Esophagus muscularis mucosa (tissue), 4 donors: ENCODE measurements around the gene ANKRD33. TPM values are rescaled to one million over a fixed set of nuclear protein-coding genes. Genes with fewer than 3 reads are reported as not detected.

ENCODE experiments used
- DNase-seq: peaks from one replicate; pipeline ENCODE4 v3.0.0-alpha.2; 2017; ENCODE audit errors: extremely low spot score
- H3K27ac ChIP-seq, 4 donors: fragments of 200-600 bp; sonication (generic); replicated peaks in 1 of 4; 1 replicate in 3 of 4; 2 replicates in 1 of 4; pipeline ENCODE4 v1.5.1; 2016 to 2019; ENCODE audit warnings: mild to moderate bottlenecking in 1 of 4
- H3K27me3 ChIP-seq, 4 donors: fragments of 200-600 bp; sonication (generic); one replicate each; pipeline versions ENCODE4 v1.5.1 to v1.6.0; 2016 to 2019
- H3K36me3 ChIP-seq, 4 donors: fragments of 200-600 bp; sonication (generic); one replicate each; pipeline ENCODE4 v1.5.1; 2016 to 2019
- H3K4me1 ChIP-seq, 4 donors: fragments of 200-600 bp; sonication (generic); one replicate each; pipeline ENCODE4 v1.5.1; 2016 to 2019
- H3K4me3 ChIP-seq, 4 donors: fragments of 200-600 bp; sonication (generic); 1 replicate in 2 of 4; 2 replicates in 2 of 4; pipeline ENCODE4 v1.5.1; 2016 to 2019; ENCODE audit warnings: mild to moderate bottlenecking in 4 of 4, moderate library complexity in 1 of 4
- H3K9me3 ChIP-seq, 4 donors: fragments of 200-600 bp; sonication (generic); 1 replicate in 3 of 4; 2 replicates in 1 of 4; pipeline ENCODE4 v1.5.1; 2016 to 2019
- EP300 ChIP-seq: sonication (generic); formaldehyde crosslinking; IDR thresholded peaks from one replicate; pipeline ENCODE4 v1.6.1; 2017; ENCODE audit warnings: antibody characterized with exemption
- POLR2A ChIP-seq: fragments of 450-650 bp; IDR thresholded peaks from one replicate; pipeline ENCODE4 v1.6.1; 2017; ENCODE audit warnings: antibody characterized with exemption, moderate library complexity, mild to moderate bottlenecking, low read depth
- POLR2AphosphoS5 ChIP-seq, 2 donors: sonication (generic); formaldehyde crosslinking; IDR thresholded peaks; one replicate each; pipeline ENCODE4 v1.6.1; 2017; ENCODE audit warnings: antibody characterized with exemption in 2 of 2
- WGBS: methylation state at CpG from one replicate; pipeline ENCODE4 v1.1.5; 2018; 5-methylcytosine and 5-hydroxymethylcytosine counted together
- intact Hi-C: fragments of 100-400 bp; cut with DNase I; formaldehyde crosslinking; loops from one replicate; pipeline ENCODE4 v1.15.1; 2023
- total RNA-seq, 4 donors: library from RNA; depleted of rRNA; stranded (reverse); fragments of >200 nt; gene quantifications; one replicate each; pipeline versions ENCODE4 v1.1.0 to v1.2.1, GENCODE V29; 2016
- TF ChIP-seq, protein P1 (sequence below), 3 experiments: fragments of 200-600 bp in 2 of 3; fragments of 450-650 bp in 1 of 3; sonication (generic) in 2 of 3; IDR thresholded peaks; one replicate each; pipeline ENCODE4 v1.5.1; 2017 to 2019; ENCODE audit warnings: antibody characterized with exemption in 3 of 3, mild to moderate bottlenecking in 2 of 3, moderate library complexity in 1 of 3

The ANKRD33 gene
- total RNA-seq, 4 donors from 2014 or later = not detected

DNA sequence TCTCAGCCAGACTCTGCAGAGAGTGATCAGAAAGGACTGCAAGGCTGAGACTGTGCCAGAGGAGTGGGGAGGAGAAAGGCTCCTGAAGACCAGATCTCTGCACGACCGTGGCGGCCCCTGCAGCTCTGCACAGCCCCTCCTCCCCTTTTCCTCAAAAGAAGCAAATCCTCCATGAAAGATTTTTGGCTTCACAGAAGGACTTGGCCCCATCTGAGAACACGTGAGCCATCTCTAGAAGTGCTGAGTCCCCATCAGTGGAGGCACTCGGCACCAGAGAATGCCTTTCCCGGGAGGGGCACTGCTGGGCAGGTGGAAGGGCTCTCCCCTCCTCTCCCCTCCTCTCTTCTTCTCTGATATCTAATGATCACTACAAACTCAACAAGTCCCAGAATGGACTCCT is 46.2 kb upstream of the ANKRD33 start:
- intact Hi-C loops = no loop called here
- Histone ChIP-seq H3K36me3 (no peaks in the 10 kb centered on the region), H3K4me1 (peaks cover 4 to 11% (median 8%) of the 10 kb centered on the region in 4 donors), H3K9me3 (no peaks in the 10 kb centered on the region), H3K4me3 (no peak overlapping the region), H3K27me3 (peaks cover 0 to 84% (median 14%) of the 10 kb centered on the region in 4 donors), H3K27ac (no peak overlapping the region)
- DNase-seq = no peak
- no peak for TF ChIP-seq EP300
- TF ChIP-seq POLR2A = no peak
- TF ChIP-seq, protein P1, sequence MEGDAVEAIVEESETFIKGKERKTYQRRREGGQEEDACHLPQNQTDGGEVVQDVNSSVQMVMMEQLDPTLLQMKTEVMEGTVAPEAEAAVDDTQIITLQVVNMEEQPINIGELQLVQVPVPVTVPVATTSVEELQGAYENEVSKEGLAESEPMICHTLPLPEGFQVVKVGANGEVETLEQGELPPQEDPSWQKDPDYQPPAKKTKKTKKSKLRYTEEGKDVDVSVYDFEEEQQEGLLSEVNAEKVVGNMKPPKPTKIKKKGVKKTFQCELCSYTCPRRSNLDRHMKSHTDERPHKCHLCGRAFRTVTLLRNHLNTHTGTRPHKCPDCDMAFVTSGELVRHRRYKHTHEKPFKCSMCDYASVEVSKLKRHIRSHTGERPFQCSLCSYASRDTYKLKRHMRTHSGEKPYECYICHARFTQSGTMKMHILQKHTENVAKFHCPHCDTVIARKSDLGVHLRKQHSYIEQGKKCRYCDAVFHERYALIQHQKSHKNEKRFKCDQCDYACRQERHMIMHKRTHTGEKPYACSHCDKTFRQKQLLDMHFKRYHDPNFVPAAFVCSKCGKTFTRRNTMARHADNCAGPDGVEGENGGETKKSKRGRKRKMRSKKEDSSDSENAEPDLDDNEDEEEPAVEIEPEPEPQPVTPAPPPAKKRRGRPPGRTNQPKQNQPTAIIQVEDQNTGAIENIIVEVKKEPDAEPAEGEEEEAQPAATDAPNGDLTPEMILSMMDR (IDR thresholded peaks at IDR 0.05) = no peak
- no peak for TF ChIP-seq POLR2AphosphoS5 (IDR thresholded peaks at IDR 0.05)
- 49% methylated on average over 6 of the region's 6 CpGs for WGBS

DNA sequence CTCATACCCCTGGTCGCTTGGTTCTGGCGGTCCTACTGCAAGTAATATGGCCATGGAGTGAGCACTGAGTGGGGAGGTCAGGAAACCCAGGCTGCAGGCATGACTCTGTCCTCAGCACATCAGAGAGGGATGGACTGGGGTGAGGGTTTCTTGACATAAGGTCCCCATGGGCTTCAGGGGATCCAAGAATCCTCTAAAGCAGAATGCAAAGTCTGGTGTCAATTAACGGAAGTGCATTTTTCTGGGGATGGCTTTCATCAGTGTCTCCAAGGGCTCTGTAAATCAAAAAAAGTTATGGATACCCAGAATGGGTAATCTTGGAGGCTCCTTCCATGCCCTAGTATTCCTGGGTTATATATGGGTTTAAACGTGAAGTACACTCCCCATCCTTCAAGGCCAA is 43.0 kb upstream of the ANKRD33 start:
- peaks cover 0 to 94% (median 32%) of the 10 kb centered on the region in 4 donors for H3K27me3 ChIP-seq
- H3K36me3 ChIP-seq = no peaks in the 10 kb centered on the region
- TF ChIP-seq POLR2AphosphoS5 (IDR thresholded peaks at IDR 0.05) (no peak), EP300 (no peak)
- peaks cover 19 to 38% (median 31%) of the 10 kb centered on the region in 4 donors for H3K4me1 ChIP-seq
- WGBS = 85% methylated on average over 4 of the region's 4 CpGs
- intact Hi-C loops = no loop called here
- H3K27ac ChIP-seq = no peak overlapping the region
- no peak for DNase-seq
- no peak overlapping the region for H3K4me3 ChIP-seq
- H3K9me3 ChIP-seq = no peaks in the 10 kb centered on the region

DNA sequence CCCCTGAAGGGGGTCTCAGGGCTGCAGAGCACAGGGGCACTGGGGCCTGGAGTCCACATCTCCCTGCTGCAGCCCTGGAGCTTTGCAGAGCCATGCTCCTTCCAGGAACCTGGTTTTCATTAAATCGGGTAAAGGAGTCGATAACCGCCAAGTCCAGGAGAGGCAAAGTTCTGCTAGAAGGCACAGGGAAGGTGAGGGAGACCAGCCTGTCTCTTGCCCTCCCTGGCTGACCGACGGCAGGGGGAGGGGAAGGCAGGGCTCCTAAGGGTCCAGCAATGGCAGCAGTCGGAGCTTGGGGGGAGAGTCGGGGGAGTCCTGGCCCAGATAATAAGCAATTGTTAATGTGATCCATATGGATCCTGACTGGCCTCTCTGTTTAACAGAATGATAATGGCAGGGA is 42.4 kb upstream of the ANKRD33 start:
- TF ChIP-seq POLR2A = no peak
- Histone ChIP-seq H3K4me3 (no peak overlapping the region), H3K9me3 (no peaks in the 10 kb centered on the region), H3K27me3 (peaks cover 0 to 97% (median 32%) of the 10 kb centered on the region in 4 donors), H3K36me3 (no peaks in the 10 kb centered on the region), H3K4me1 (peaks cover 23 to 42% (median 36%) of the 10 kb centered on the region in 4 donors), H3K27ac (no peak overlapping the region)
- 52% methylated on average over 7 of the region's 7 CpGs for WGBS
- DNase-seq = no peak
- intact Hi-C loops = no loop called here

DNA sequence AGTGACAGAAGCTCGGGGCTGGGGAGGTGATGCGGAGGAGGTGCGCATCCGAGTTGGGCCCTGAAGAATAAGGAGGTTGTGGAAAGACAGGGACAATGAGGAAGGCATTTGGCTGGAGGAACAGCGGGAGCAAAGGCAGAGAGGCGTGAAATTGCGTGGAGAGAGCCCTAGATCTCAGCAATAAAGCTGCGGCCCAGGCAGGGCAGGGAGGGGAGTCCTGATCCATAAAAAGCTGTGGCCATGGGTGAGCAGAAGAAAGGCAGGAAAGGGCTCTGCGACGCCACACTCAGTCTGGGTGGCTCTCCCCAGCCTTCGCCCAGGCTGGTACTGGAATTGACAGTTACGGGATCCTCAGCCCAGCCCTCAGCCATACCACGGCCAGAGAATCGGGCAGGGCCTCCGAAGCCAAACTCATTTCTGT is 41.6 kb upstream of the ANKRD33 start:
- 91% methylated on average over 13 of the region's 15 CpGs for WGBS
- H3K27ac ChIP-seq = no peak overlapping the region
- peaks cover 28 to 47% (median 43%) of the 10 kb centered on the region in 4 donors for H3K4me1 ChIP-seq
- no peak for DNase-seq
- TF ChIP-seq, protein P1 (IDR thresholded peaks at IDR 0.05) = no peak
- TF ChIP-seq POLR2AphosphoS5 (IDR thresholded peaks at IDR 0.05) (no peak), POLR2A (no peak), EP300 (no peak)
- H3K27me3 ChIP-seq = peaks cover 0 to 90% (median 32%) of the 10 kb centered on the region in 4 donors
- H3K36me3 ChIP-seq = no peaks in the 10 kb centered on the region
- H3K9me3 ChIP-seq = no peaks in the 10 kb centered on the region
- intact Hi-C loops = no loop called here
- H3K4me3 ChIP-seq = peak overlapping the region in 3 of 4 donors; percentile 56 to 68 (median 59)

DNA sequence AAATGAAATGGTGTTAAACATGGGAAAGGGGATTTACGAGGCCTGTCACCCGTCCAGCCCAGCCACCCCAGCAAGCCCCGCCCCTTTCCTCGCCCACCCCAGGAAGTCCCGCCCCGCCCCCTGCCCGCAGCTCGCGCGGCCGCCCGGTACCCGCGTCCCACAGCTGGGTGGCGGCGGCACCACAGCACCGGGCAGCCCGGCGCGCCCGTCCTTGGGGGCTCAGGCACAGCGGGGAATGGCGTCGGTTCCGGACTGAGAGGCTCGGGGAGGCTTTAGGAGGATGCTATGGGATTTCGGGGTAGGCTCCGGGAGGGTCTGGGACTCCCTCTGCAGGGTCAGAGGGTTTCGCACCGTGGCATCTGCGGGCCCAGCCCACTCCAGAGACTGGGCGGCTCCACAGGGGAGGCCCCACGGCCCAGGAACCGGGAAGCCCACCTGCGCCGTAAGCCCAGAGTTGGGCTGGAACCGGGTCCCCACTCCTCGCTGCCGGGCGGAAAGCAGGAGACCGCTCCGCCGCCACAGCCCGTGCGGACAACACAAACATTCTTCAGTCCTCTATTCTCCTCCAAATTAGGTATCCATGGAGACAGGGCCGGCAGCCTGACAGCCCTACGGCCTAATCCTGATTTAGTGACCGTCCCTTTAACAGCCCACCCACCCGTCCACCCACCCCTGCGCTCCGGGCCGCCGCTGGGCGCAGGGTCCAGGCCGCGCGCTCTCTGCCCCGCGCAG is 40.8 kb upstream of the ANKRD33 start:
- peak overlapping the region; percentile 55 to 68 (median 65) for H3K27ac ChIP-seq
- no peak for DNase-seq
- peak overlapping the region; percentile 56 to 68 (median 58) for H3K4me3 ChIP-seq
- 0% methylated on average over 4 of the region's 59 CpGs for WGBS
- H3K36me3 ChIP-seq = no peaks in the 10 kb centered on the region
- peaks cover 28 to 52% (median 48%) of the 10 kb centered on the region in 4 donors for H3K4me1 ChIP-seq
- no peaks in the 10 kb centered on the region for H3K9me3 ChIP-seq
- intact Hi-C loops = no loop called here
- no peak for TF ChIP-seq POLR2AphosphoS5 (IDR thresholded peaks at IDR 0.05)
- H3K27me3 ChIP-seq = peaks cover 0 to 82% (median 32%) of the 10 kb centered on the region in 4 donors

DNA sequence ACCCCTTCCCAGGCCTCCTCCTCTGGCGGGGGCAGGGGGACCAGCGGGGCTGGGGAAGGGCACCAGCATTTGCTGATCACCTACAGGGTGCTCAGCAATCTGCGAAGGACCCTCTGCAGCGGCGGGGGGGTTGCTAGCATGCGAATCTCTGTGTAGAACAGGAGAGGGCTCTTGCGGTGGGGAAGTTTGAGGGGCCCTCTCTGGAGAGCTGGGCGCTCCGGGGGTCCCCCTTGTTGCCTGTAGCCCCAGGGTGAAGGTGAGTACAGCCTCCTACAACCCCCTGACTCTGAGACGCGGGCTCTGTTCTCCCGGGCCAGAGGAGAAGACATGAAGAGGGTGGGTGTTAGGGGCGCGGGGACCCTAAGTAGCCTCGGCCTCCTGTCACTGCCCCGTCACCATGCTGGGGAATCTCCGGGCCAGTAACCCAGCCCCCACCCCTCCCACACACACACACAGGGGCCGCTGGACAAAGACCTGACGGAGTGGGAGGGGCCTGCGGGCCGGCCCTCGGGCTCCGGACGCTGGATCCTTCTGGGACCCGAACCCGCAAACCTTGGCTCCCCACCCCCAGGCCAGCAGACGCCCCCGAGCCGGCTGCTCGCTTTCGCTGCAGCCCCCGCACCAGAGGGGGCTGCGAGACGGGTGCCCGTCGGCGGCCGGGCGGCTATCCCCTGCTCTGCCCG is 40.1 kb upstream of the ANKRD33 start:
- H3K4me1 ChIP-seq = peaks cover 28 to 52% (median 48%) of the 10 kb centered on the region in 4 donors
- intact Hi-C loops = no loop called here
- no peaks in the 10 kb centered on the region for H3K36me3 ChIP-seq
- H3K27me3 ChIP-seq = peaks cover 0 to 75% (median 32%) of the 10 kb centered on the region in 4 donors
- DNase-seq = no peak
- H3K4me3 ChIP-seq = peak overlapping the region; percentile 56 to 68 (median 58)
- no peaks in the 10 kb centered on the region for H3K9me3 ChIP-seq
- peak overlapping the region; percentile 55 to 68 (median 65) for H3K27ac ChIP-seq
- no CpG with 5 or more reads among the region's 40 CpGs for WGBS
- TF ChIP-seq EP300 = no peak
- TF ChIP-seq, protein P1 (IDR thresholded peaks at IDR 0.05) = no peak
- TF ChIP-seq POLR2A = no peak
- no peak for TF ChIP-seq POLR2AphosphoS5 (IDR thresholded peaks at IDR 0.05)
